HG02642 (cell line): ENCODE measurements around the gene SLC26A2.
A peak's percentile ranks its signal among the peaks of the same experiment; 100 is the strongest.
"Not testable (repeated sequence)": the region's sequence is repeated elsewhere in the genome, so short reads cannot be mapped to it uniquely, and the experiment has no call there.

Source experiments
- ATAC-seq: cut with Tn5 transposase; IDR thresholded peaks from one replicate; pipeline ENCODE4 v1.9.1; 2021; ENCODE audit warnings: mild to moderate bottlenecking; ENCODE audit not compliant: unreplicated experiment, poor library complexity

Gene SLC26A2

GRCh38 chr5:150028047-150028446, 67.5 kb downstream of the SLC26A2 start:
- ATAC-seq = not testable (repeated sequence)

GRCh38 chr5:150033334-150033733, 72.8 kb downstream of the SLC26A2 start:
- no peak for ATAC-seq

DNA sequence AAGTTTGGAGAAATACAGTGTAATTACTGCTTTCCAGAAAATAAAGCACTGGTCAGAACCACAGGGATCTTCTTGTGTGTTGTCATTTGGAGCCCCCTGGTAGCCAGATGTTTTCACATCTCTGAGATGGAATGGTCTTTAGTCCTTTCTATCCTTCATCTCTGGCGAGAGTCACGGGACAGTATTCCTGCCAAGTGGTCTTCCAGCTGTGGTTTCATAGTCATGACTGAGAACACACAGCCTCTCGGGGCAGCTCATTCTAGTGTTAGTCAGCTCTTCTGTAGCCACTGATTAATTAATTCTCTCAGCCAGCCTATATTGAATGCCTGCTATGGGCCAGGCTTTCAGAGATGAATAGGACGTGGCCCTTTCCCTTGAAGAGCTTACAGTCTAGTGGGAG, 74.1 kb downstream of the SLC26A2 start:
- ATAC-seq = no peak

DNA sequence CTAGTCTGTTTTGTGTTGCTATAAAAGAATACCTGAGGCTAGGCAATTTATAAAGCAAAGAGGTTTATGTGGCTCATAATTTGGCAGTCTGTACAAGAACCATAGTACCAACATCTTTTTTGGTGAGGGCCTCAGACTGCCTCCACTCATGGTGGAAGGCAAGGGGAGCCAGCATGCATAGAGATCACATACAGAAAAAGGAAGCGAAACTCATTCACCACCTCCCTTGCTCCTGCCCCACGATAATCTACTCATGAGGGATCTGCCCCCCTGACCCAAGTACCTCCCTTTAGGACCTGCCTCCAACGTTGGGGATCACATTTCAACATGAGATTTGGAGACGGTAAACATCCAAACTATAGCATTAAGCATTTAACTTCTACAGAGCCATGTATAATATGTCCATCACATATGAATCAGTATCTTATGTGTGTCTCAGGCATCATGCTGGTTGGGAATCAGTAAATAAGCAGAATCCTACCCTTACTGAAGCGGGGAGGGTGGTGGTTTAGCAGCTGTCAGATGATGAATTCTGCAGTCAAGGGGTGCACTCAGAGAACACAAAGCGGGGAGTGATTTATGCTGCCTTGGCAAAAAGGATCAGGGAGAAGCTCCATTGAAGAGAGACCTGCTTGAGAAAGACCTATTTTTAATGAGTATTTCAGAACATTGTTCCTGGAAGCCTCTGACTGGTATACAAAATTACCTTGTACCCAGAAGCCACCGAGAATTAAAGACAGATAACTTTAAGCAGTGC, 74.8 kb downstream of the SLC26A2 start:
- ATAC-seq = peak; percentile 91

- ATAC-seq = no peak
Measured at GRCh38 chr5:150036513-150036912, 76.0 kb downstream of the SLC26A2 start.
